Measurements from ENCODE around the gene PRXL2C. TPM values are rescaled to one million over a fixed set of nuclear protein-coding genes. Genes with fewer than 3 reads are reported as not detected.
A peak's percentile ranks its signal among the peaks of the same experiment; 100 is the strongest.

Gene PRXL2C
- polyA plus RNA-seq, 2 of the 4 experiments (the other 2 are of a cell fraction) = 7.9 to 11.4 TPM

DNA sequence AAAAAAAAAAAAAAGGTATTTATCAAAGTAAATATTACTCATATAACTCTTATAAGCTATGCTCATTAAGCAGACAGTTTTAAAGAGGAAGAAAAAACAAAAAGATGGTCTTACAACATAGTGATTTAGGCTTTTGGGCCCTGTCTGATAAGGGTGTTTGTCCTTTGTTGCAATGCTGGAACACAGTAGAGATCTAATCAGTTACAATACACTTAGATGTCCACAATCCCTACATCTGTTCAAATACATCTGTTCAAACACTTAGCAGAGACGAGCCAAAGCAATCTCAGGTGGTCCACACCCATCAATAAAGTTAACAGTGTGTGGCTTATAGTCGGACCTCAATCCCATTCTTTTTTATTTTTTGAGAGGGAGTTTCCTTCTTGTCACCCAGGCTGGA is 11.0 kb downstream of the PRXL2C start:
- Histone ChIP-seq H3K4me1 (no peaks in the 10 kb centered on the region), H3K4me2 (no peak overlapping the region), H3K27ac (no peak overlapping the region), H3K9me3 (no peaks in the 10 kb centered on the region), H3K4me3 (no peak overlapping the region)
- TF ChIP-seq GATA3 (IDR thresholded peaks at IDR 0.05; ENCODE audit: borderline replicate concordance) (peak; percentile 75; the same call in 1 of the 2 replicates), FOSB (CRISPR knock-in tag; IDR thresholded peaks at IDR 0.05) (no peak)
- ChIA-PET POLR2A (no interaction called here), CTCF (interaction anchor here (0.6 to 0.7 kb wide), 2 partner anchors 16 to 19 kb away, joined by 3 to 5 read pairs; no protein-coding TSS in a partner anchor)
- WGBS (ENCODE audit: missing lambda C conversion rate) = 39% methylated on average over 2 of the region's 2 CpGs
- DNase-seq (ENCODE audit: low read depth in 1 of 2, low spot score in 1 of 2) (peak in 1 of 2 experiments; percentile 37), FAIRE-seq (no peak), ATAC-seq (peak in 1 of 2 experiments; percentile 45; a peak in 3 of 6 replicates)

DNA sequence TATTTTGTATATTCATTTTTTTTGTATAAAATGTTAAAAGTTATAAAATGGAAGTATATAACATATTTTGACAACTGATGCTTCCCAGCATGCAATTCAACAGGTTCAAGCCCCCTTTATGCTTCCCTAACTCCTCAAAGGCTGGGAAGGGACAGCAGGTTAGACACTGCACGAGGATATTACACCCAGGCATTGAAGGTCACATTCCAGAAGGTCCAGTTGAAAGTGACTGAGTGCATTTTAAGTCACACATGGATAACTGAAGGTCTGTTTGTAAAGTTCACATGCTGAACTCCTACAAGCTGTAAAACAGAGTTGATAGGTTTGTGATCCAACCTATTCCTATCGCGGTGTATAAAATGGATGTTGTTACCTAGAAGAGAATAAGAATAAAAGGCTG is 13.6 kb downstream of the PRXL2C start:
- no peak for ATAC-seq
- ChIA-PET POLR2A (no interaction called here), CTCF (interaction anchor here (0.8 kb wide), 1 partner anchor 22 kb away, joined by 3 read pairs; no protein-coding TSS in a partner anchor)

DNA sequence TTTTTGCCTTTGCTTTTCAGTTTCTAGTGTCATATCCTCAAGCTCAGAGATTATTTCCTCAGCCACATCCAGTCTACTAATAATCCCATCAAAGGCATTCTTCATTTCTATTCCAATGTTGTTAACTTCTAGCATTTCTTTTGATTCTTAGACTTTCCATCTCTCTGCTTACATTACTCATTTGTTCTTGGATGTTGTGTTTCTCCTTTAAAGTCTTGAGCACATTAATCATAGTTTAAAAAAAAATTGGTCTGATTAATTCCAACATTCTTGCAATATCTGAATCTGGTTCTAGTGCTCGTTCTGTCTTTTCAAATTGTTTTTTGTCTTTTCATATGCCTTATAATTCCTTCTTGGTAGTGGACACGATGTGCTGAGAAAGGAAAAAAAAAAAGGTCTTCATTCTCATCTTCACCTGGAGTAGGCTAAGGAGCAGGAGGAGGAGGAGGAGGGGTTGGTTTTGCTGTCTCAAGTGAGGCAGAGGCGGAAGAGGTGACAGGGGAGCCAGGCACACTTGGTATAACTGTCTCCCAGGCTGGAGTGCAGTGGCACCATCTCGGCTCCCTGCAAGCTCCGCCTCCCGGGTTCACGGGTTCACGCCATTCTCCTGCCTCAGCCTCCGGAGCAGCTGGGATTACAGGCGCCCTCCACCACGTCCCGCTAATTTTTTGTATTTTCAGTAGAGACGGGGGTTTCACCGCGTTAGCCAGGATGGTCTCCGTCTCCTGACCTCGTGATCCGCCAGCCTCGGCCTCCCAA is 16.3 kb downstream of the PRXL2C start:
- no peak overlapping the region for H3K4me3 ChIP-seq
- no peak for DNase-seq (ENCODE audit: low read depth in 1 of 2, low spot score in 1 of 2)
- whole genome bisulfite sequencing (ENCODE audit: missing lambda C conversion rate) = 93% methylated on average over 19 of the region's 19 CpGs
- FAIRE-seq = no peak
- H3K4me2 ChIP-seq = no peak overlapping the region
- TF ChIP-seq FOSL2 (IDR thresholded peaks at IDR 0.05) (no peak), FOSL2 (CRISPR knock-in tag; IDR thresholded peaks at IDR 0.05) (no peak), POLR2A (IDR thresholded peaks at IDR 0.05; ENCODE audit: low read length) (no peak), ZFP36 (IDR thresholded peaks at IDR 0.05; ENCODE audit: borderline replicate concordance, partially characterized antibody) (no peak), MYC (IDR thresholded peaks at IDR 0.05; ENCODE audit: borderline replicate concordance, low read length) (no peak), HOXB5 (CRISPR knock-in tag; IDR thresholded peaks at IDR 0.05) (no peak), RARB (CRISPR knock-in tag; IDR thresholded peaks at IDR 0.05) (no peak), CHD2 (IDR thresholded peaks at IDR 0.05; ENCODE audit: low read length, partially characterized antibody) (no peak), FOSB (CRISPR knock-in tag; IDR thresholded peaks at IDR 0.05) (no peak), ZC3H11A (IDR thresholded peaks at IDR 0.05) (no peak), RFX5 (IDR thresholded peaks at IDR 0.05) (no peak), SMC3 (IDR thresholded peaks at IDR 0.05) (no peak), JUNB (IDR thresholded peaks at IDR 0.05) (no peak), GATA3 (IDR thresholded peaks at IDR 0.05; ENCODE audit: borderline replicate concordance) (no peak), RNF2 (IDR thresholded peaks at IDR 0.05; ENCODE audit: borderline replicate concordance, low read depth) (no peak), RAD21 (conservative IDR thresholded peaks at IDR 0.05 in 1 of 2, IDR thresholded peaks at IDR 0.05 in 1 of 2) (no peak), PHF8 (IDR thresholded peaks at IDR 0.05; ENCODE audit: borderline replicate concordance, low read depth) (no peak)
- TF ChIP-seq, protein P1, sequence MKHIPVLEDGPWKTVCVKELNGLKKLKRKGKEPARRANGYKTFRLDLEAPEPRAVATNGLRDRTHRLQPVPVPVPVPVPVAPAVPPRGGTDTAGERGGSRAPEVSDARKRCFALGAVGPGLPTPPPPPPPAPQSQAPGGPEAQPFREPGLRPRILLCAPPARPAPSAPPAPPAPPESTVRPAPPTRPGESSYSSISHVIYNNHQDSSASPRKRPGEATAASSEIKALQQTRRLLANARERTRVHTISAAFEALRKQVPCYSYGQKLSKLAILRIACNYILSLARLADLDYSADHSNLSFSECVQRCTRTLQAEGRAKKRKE (CRISPR knock-in tag; IDR thresholded peaks at IDR 0.05; ENCODE audit: low read depth) = no peak
- TF ChIP-seq, protein P2, sequence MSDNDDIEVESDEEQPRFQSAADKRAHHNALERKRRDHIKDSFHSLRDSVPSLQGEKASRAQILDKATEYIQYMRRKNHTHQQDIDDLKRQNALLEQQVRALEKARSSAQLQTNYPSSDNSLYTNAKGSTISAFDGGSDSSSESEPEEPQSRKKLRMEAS (IDR thresholded peaks at IDR 0.05) = no peak
- TF ChIP-seq, protein P3, sequence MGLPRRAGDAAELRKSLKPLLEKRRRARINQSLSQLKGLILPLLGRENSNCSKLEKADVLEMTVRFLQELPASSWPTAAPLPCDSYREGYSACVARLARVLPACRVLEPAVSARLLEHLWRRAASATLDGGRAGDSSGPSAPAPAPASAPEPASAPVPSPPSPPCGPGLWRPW (IDR thresholded peaks at IDR 0.05) = no peak
- ATAC-seq = no peak
- ChIA-PET CTCF (no interaction called here), POLR2A (no interaction called here)
- no peaks in the 10 kb centered on the region for H3K4me1 ChIP-seq
- no peak overlapping the region for H3K27ac ChIP-seq
- H3K9me3 ChIP-seq = no peaks in the 10 kb centered on the region

More for the DNA sequence above, 13.6 kb downstream of the PRXL2C start:
- FAIRE-seq = no peak
- H3K4me2 ChIP-seq = no peak overlapping the region
- H3K4me1 ChIP-seq = no peaks in the 10 kb centered on the region
- no peak for TF ChIP-seq SMC3 (IDR thresholded peaks at IDR 0.05)
- no peak for TF ChIP-seq EP300 (IDR thresholded peaks at IDR 0.05)
- TF ChIP-seq ZSCAN20 (CRISPR knock-in tag; IDR thresholded peaks at IDR 0.05) = no peak
- TF ChIP-seq, protein P4, sequence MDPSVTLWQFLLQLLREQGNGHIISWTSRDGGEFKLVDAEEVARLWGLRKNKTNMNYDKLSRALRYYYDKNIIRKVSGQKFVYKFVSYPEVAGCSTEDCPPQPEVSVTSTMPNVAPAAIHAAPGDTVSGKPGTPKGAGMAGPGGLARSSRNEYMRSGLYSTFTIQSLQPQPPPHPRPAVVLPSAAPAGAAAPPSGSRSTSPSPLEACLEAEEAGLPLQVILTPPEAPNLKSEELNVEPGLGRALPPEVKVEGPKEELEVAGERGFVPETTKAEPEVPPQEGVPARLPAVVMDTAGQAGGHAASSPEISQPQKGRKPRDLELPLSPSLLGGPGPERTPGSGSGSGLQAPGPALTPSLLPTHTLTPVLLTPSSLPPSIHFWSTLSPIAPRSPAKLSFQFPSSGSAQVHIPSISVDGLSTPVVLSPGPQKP (IDR thresholded peaks at IDR 0.05; ENCODE audit: low read depth, low read length) = no peak
- no peak for TF ChIP-seq ZFP36 (IDR thresholded peaks at IDR 0.05; ENCODE audit: borderline replicate concordance, partially characterized antibody)
- TF ChIP-seq, protein P5, sequence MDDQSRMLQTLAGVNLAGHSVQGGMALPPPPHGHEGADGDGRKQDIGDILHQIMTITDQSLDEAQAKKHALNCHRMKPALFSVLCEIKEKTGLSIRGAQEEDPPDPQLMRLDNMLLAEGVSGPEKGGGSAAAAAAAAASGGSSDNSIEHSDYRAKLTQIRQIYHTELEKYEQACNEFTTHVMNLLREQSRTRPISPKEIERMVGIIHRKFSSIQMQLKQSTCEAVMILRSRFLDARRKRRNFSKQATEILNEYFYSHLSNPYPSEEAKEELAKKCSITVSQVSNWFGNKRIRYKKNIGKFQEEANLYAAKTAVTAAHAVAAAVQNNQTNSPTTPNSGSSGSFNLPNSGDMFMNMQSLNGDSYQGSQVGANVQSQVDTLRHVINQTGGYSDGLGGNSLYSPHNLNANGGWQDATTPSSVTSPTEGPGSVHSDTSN (IDR thresholded peaks at IDR 0.05) = no peak
- no peak for TF ChIP-seq HOXB13 (CRISPR knock-in tag; IDR thresholded peaks at IDR 0.05; ENCODE audit: low read depth)
- no peak for TF ChIP-seq BHLHE40 (IDR thresholded peaks at IDR 0.05; ENCODE audit: low read depth, low read length)
- no peak for TF ChIP-seq KDM5A (IDR thresholded peaks at IDR 0.05)
- no peak for TF ChIP-seq ZNF302 (CRISPR knock-in tag; IDR thresholded peaks at IDR 0.05)
- no peak for TF ChIP-seq FOXS1 (CRISPR knock-in tag; IDR thresholded peaks at IDR 0.05)
- no peak for TF ChIP-seq JUNB (IDR thresholded peaks at IDR 0.05)
- TF ChIP-seq FOSB (CRISPR knock-in tag; IDR thresholded peaks at IDR 0.05) = no peak
- no peak for TF ChIP-seq PHF8 (IDR thresholded peaks at IDR 0.05; ENCODE audit: borderline replicate concordance, low read depth)
- no peak for TF ChIP-seq FOSL2 (IDR thresholded peaks at IDR 0.05)
- TF ChIP-seq FOSL2 (CRISPR knock-in tag; IDR thresholded peaks at IDR 0.05) = no peak
- H3K4me3 ChIP-seq = no peak overlapping the region
- no peak for DNase-seq (ENCODE audit: low read depth in 1 of 2, low spot score in 1 of 2)
- H3K27ac ChIP-seq = no peak overlapping the region
- 93% methylated on average over 3 of the region's 3 CpGs for WGBS (ENCODE audit: missing lambda C conversion rate)
- no peaks in the 10 kb centered on the region for H3K9me3 ChIP-seq
